ENCODE data around the gene PLEKHM2. TPM values are rescaled to one million over a fixed set of nuclear protein-coding genes. Genes with fewer than 3 reads are reported as not detected.
A peak's percentile ranks its signal among the peaks of the same experiment; 100 is the strongest.

Gene PLEKHM2
- total RNA-seq, 2 donors from 2014 or later, result 32.7 to 37.2 TPM

DNA sequence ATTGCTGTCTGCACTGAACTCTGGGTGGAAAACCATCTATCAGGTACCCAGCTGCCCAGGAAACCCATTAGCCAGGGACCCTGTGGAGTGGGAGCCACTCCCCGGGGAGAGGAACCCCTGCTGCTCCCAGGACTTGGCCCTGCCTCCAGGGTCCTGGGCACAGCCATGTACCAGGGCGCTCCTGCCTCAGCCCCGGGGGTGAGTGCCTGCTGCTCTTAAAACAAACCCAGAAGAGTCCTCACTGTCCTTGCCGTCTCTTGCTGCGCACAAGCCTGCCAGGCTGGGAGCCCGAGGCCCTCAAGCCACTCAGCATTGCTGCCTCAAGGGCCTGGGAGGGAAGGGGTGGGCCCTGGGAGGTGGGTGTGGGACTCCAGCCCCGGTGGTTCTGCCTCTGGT, 48.6 kb downstream of the PLEKHM2 start:
- Histone ChIP-seq H3K9me3 (no peaks in the 10 kb centered on the region), H3K9ac (ENCODE audit: low read depth in 2 of 2, low read length in 2 of 2) (no peak overlapping the region), H3K27ac (no peak overlapping the region), H3K4me1 (peaks cover 5% of the 10 kb centered on the region), H3K36me3 (peaks cover 16% of the 10 kb centered on the region), H3K27me3 (no peaks in the 10 kb centered on the region), H3K4me3 (no peak overlapping the region)
- TF ChIP-seq, protein P1, sequence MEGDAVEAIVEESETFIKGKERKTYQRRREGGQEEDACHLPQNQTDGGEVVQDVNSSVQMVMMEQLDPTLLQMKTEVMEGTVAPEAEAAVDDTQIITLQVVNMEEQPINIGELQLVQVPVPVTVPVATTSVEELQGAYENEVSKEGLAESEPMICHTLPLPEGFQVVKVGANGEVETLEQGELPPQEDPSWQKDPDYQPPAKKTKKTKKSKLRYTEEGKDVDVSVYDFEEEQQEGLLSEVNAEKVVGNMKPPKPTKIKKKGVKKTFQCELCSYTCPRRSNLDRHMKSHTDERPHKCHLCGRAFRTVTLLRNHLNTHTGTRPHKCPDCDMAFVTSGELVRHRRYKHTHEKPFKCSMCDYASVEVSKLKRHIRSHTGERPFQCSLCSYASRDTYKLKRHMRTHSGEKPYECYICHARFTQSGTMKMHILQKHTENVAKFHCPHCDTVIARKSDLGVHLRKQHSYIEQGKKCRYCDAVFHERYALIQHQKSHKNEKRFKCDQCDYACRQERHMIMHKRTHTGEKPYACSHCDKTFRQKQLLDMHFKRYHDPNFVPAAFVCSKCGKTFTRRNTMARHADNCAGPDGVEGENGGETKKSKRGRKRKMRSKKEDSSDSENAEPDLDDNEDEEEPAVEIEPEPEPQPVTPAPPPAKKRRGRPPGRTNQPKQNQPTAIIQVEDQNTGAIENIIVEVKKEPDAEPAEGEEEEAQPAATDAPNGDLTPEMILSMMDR (IDR thresholded peaks at IDR 0.05), result no peak
- no peak for DNase-seq
- intact Hi-C loops (cut with DNase I), result no loop called here

DNA sequence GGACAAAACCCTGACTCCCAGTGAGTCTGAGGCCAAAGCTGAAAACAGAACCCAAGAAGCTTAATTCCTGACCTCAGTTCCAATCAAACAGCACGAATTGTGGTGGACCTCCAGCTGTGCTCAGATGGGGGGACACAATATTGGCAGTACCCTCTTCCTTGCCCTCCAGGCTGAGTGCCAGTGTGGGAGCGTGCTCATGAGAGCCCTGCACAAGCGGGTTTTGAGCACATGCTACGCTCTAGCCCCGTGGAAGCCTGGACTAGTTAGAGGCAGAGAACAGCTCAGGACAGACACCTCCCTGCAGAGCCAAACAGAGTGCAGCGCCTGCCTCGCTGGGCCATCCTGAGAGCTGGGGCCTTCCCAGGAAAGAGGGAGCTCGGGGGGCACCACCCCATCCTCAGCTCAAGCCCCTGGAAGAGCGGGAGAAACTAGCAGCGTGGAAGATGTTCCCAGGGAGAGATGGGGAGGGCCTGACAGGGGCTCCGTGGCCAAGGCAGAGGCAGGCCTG, 49.2 kb downstream of the PLEKHM2 start:
- intact Hi-C loops (cut with DNase I), result no loop called here
- H3K4me1 ChIP-seq, result peaks cover 5% of the 10 kb centered on the region
- no peak overlapping the region for H3K9ac ChIP-seq (ENCODE audit: low read depth in 2 of 2, low read length in 2 of 2)
- H3K27ac ChIP-seq, result no peak overlapping the region
- no peak overlapping the region for H3K4me3 ChIP-seq
- TF ChIP-seq, protein P1 (IDR thresholded peaks at IDR 0.05), result no peak
- DNase-seq, result no peak
- H3K36me3 ChIP-seq, result peaks cover 10% of the 10 kb centered on the region
- no peaks in the 10 kb centered on the region for H3K9me3 ChIP-seq
- H3K27me3 ChIP-seq, result no peaks in the 10 kb centered on the region

DNA sequence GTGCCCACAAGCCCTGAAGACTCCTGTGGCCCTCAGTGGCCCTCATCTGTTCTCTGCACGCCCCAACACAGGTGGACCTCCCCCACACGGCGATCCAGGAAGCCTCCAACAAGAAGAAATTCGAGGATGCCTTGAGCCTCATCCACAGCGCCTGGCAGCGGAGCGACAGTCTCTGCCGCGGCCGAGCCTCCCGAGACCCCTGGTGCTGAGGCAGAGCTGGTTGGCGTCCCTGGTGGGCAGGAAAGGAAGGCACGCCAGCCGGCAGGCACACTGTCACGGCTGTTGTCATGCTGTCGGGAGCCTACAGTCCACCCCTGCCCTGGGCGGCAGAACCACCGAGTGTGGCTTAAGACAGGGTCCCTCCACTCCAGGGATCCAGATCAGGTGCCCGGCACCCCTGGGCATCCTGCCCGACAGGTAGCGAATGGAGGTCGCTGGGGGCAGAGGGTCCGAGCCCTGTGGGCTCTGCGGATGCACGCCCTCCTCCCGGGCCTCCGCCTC, 49.7 kb downstream of the PLEKHM2 start:
- H3K27me3 ChIP-seq, result no peaks in the 10 kb centered on the region
- intact Hi-C loops (cut with DNase I), result no loop called here
- H3K9ac ChIP-seq (ENCODE audit: low read depth in 2 of 2, low read length in 2 of 2), result no peak overlapping the region
- TF ChIP-seq, protein P1 (IDR thresholded peaks at IDR 0.05), result no peak
- peaks cover 9% of the 10 kb centered on the region for H3K36me3 ChIP-seq
- no peak for DNase-seq
- H3K4me3 ChIP-seq, result no peak overlapping the region
- no peaks in the 10 kb centered on the region for H3K9me3 ChIP-seq
- peaks cover 5% of the 10 kb centered on the region for H3K4me1 ChIP-seq
- H3K27ac ChIP-seq, result no peak overlapping the region

DNA sequence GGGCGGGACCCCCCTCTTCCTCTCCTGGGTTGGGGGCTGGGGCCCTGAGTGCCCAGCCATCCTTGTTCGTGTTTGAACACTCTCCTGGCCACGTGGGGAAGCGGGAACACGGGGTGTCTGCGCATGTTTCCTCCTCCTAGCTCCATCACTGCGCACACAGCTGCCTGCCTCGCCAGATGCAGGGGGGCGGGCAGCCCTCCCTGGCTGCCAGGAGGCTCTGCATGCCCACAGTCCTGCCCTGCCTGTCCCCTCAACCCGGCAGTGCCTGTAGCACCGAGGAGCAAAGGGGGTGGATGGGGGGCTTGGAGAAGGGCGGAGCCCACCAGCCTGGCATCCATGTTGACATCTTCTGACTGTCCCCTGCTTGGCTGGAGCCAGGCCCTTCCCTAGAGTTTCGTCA, 50.2 kb downstream of the PLEKHM2 start:
- intact Hi-C loops (cut with DNase I), result no loop called here
- Histone ChIP-seq H3K27ac (no peak overlapping the region), H3K27me3 (no peaks in the 10 kb centered on the region), H3K4me3 (no peak overlapping the region), H3K9me3 (no peaks in the 10 kb centered on the region), H3K36me3 (peaks cover 9% of the 10 kb centered on the region), H3K9ac (ENCODE audit: low read depth in 2 of 2, low read length in 2 of 2) (no peak overlapping the region), H3K4me1 (peaks cover 5% of the 10 kb centered on the region)
- no peak for DNase-seq
- TF ChIP-seq, protein P1 (IDR thresholded peaks at IDR 0.05), result no peak

DNA sequence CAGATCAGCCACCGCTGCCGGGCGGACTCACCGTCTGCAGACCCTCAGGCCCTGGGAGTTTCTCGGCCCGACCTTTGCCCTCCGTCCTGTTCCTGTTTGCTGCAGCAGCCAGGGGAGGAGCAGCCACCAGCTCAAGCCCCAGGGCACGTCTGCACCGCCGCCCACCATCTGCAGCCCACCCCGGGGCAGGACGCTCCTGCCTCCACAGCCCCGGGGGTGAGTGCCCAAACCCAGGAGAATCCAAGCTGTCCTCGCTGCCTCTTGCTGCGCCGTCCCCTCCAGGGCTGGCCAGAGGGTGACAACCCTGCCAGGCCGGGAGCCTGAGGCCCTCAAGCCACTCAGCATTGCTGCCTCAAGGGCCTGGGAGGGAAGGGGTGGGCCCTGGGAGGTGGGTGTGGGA, 50.8 kb downstream of the PLEKHM2 start:
- DNase-seq, result peak; percentile 34
- TF ChIP-seq, protein P1 (IDR thresholded peaks at IDR 0.05), result no peak
- no peak overlapping the region for H3K4me3 ChIP-seq
- H3K9ac ChIP-seq (ENCODE audit: low read depth in 2 of 2, low read length in 2 of 2), result peak overlapping the region; percentile 68 to 92
- no peaks in the 10 kb centered on the region for H3K27me3 ChIP-seq
- no peak overlapping the region for H3K27ac ChIP-seq
- peaks cover 9% of the 10 kb centered on the region for H3K36me3 ChIP-seq
- H3K4me1 ChIP-seq, result peaks cover 5% of the 10 kb centered on the region
- intact Hi-C loops (cut with DNase I), result no loop called here
- no peaks in the 10 kb centered on the region for H3K9me3 ChIP-seq

All from colonic mucosa (tissue), 4 donors.